HFFc6 (cell line): ENCODE data around the gene WNK2. TPM values are rescaled to one million over a fixed set of nuclear protein-coding genes. Genes with fewer than 3 reads are reported as not detected.

Source experiments
- DNase-seq: peaks from one replicate; pipeline ENCODE4 v3.0.0-alpha.2; 2018
- H3K27ac Mint-ChIP-seq: 2 replicates; pipeline ENCODE4 v1.8.0; 2020; ENCODE audit warnings: mild to moderate bottlenecking, mixed read lengths
- H3K27me3 Mint-ChIP-seq: 2 replicates; pipeline ENCODE4 v1.8.0; 2021; ENCODE audit warnings: mild to moderate bottlenecking, moderate library complexity, mixed read lengths; ENCODE audit not compliant: insufficient read depth
- H3K36me3 Mint-ChIP-seq: 2 replicates; pipeline ENCODE4 v1.8.0; 2021; ENCODE audit warnings: low read depth, mixed read lengths
- H3K4me1 Mint-ChIP-seq: 2 replicates; pipeline ENCODE4 v1.8.0; 2020; ENCODE audit warnings: low read depth, mixed read lengths
- H3K4me3 Mint-ChIP-seq: 2 replicates; pipeline ENCODE4 v1.8.0; 2020; ENCODE audit warnings: mild to moderate bottlenecking, moderate library complexity, mixed read lengths
- H3K9me3 Mint-ChIP-seq: 2 replicates; pipeline ENCODE4 v1.8.0; 2020; ENCODE audit warnings: mild to moderate bottlenecking, mixed read lengths
- total RNA-seq, 6 experiments: library from RNA; stranded (reverse); fragmentation: NEBNext Ultra II Directional; extraction: Animal tissue kit (Norgen Biotek cat#: 25700); gene quantifications; 2 replicates in 1 of 6; 3 replicates in 5 of 6; pipeline ENCODE4 v1.2.3, GENCODE V29; 2021
- TF ChIP-seq, protein P1 (sequence below): fragments of 200-600 bp; sonication (generic); IDR thresholded peaks from 2 replicates; pipeline ENCODE4 v1.5.0; 2021; ENCODE audit warnings: antibody characterized with exemption, mild to moderate bottlenecking

The WNK2 gene
- total RNA-seq, 6 experiments from 2014 or later, result not detected

DNA sequence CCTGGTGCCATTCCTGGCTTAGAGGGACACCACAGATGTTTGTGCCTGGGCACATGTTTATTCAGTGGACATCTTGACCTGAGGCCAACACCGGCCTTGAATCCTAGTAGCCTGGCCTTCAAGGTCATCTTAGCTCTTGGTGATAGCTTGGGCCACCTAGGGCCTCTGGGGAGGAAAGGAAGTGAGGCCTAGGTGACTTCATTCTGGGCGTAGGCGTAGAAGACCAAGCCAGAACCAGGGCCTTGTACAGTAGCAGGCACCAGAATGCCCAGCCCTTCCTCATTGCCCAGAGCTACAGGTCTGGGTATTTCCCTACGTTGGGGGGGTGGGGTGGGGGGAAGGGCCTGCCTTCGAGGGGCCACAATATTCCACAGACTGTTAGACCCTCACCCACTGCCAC lies 33.8 kb downstream of the WNK2 start:
- Mint-ChIP-seq H3K36me3 (peaks cover 6% of the 10 kb centered on the region), H3K27ac (no peak overlapping the region), H3K27me3 (0 out of 2 replicates have a peak, but pooled peaks cover 2% of the 10 kb centered on the region), H3K9me3 (peaks cover 12% of the 10 kb centered on the region), H3K4me3 (no peak overlapping the region), H3K4me1 (peaks cover under 1% of the 10 kb centered on the region; the same call in 1 of the 2 replicates)
- TF ChIP-seq, protein P1, sequence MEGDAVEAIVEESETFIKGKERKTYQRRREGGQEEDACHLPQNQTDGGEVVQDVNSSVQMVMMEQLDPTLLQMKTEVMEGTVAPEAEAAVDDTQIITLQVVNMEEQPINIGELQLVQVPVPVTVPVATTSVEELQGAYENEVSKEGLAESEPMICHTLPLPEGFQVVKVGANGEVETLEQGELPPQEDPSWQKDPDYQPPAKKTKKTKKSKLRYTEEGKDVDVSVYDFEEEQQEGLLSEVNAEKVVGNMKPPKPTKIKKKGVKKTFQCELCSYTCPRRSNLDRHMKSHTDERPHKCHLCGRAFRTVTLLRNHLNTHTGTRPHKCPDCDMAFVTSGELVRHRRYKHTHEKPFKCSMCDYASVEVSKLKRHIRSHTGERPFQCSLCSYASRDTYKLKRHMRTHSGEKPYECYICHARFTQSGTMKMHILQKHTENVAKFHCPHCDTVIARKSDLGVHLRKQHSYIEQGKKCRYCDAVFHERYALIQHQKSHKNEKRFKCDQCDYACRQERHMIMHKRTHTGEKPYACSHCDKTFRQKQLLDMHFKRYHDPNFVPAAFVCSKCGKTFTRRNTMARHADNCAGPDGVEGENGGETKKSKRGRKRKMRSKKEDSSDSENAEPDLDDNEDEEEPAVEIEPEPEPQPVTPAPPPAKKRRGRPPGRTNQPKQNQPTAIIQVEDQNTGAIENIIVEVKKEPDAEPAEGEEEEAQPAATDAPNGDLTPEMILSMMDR, result no peak
- DNase-seq, result no peak

DNA sequence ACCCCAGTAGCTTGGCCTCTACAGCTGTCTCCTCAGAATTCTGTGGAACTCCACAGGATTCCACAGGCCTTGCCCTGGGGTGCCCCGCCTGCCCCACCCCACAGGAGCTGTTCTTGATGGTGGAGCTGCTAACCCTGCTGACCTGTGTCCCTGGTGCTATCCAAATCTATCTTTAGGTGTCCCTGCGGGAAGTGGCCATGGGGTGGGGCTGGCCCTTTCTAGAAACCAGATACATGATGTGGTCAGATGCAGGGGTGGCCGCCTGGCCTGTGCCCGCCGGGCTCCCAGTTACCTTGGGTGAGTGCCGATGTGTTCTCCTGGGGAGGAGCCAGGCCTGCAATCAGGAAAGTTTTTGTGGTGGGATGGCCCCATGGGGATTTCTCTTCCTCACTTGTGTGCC lies 34.2 kb downstream of the WNK2 start:
- no peak for DNase-seq
- 0 out of 2 replicates have a peak, but pooled peaks cover 2% of the 10 kb centered on the region for H3K27me3 Mint-ChIP-seq
- H3K9me3 Mint-ChIP-seq, result peaks cover 12% of the 10 kb centered on the region
- H3K27ac Mint-ChIP-seq, result no peak overlapping the region
- TF ChIP-seq, protein P1, result no peak
- no peak overlapping the region for H3K4me3 Mint-ChIP-seq
- peaks cover 5% of the 10 kb centered on the region for H3K4me1 Mint-ChIP-seq
- H3K36me3 Mint-ChIP-seq, result peaks cover 6% of the 10 kb centered on the region

DNA sequence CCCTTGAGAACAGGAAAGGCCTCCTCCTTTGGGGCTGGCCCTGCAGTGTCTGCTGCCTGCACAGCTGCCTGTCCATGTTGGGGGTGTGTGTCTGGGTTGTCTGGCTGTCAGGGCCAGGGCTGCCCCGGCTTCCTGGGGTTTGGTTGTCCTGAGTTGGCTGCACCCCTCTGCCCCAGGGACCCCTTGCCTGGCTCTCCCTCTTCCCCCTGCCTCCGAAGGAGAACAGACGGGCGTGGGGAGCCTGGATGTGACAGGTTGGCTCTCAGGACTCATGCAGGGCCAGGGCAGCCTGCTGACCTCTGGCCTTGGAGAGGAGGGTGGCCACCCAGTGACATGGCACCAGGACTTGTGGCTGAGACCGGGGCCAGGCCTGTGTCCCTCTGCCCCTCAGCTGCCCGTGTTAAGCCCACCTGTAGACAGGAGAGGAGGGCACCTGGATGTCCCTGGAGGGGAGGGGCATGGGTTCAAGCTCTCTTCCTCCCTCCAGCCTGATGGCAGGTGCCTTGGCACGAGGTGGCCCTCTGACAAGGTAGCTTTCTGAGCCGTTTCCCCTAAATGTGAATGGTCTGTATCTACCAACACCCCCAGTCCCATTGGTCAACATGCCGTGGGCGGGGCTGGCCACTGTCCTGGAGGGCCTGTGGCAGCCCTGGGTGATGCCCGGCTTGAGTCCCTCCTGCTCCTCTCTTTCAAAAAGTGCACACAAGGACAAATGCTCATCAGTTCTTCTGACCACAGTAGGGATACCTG lies 34.9 kb downstream of the WNK2 start:
- H3K27me3 Mint-ChIP-seq, result 0 out of 2 replicates have a peak, but pooled peaks cover 2% of the 10 kb centered on the region
- no peak for DNase-seq
- TF ChIP-seq, protein P1, result no peak
- H3K4me3 Mint-ChIP-seq, result no peak overlapping the region
- H3K9me3 Mint-ChIP-seq, result peaks cover 12% of the 10 kb centered on the region
- peaks cover 6% of the 10 kb centered on the region for H3K36me3 Mint-ChIP-seq
- H3K4me1 Mint-ChIP-seq, result peaks cover 11% of the 10 kb centered on the region
- H3K27ac Mint-ChIP-seq, result no peak overlapping the region

DNA sequence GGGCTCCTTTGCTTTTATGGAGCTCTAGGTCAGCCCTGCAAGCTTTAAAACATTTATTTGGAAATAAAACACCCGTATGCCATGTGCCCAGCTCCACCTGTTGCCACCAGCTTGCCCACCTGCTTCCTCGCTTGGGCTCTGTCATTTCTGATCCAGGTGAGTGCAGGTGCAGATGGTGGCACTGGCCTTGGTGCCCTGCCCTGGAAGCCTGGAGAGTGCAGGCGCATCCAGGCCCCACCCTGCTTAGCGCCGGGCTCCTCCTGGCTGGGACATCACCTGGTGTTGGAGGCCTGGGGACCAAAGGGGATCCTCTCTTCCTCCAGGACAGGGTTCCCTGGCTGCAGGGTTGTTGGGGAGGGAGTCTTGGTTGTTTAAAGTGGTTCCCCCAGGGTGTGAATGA lies 35.8 kb downstream of the WNK2 start:
- no peak for DNase-seq
- H3K4me3 Mint-ChIP-seq, result no peak overlapping the region
- peaks cover 6% of the 10 kb centered on the region for H3K36me3 Mint-ChIP-seq
- no peak overlapping the region for H3K27ac Mint-ChIP-seq
- H3K9me3 Mint-ChIP-seq, result peaks cover 12% of the 10 kb centered on the region
- H3K4me1 Mint-ChIP-seq, result peaks cover 11% of the 10 kb centered on the region
- 0 out of 2 replicates have a peak, but pooled peaks cover 2% of the 10 kb centered on the region for H3K27me3 Mint-ChIP-seq
- TF ChIP-seq, protein P1, result no peak

DNA sequence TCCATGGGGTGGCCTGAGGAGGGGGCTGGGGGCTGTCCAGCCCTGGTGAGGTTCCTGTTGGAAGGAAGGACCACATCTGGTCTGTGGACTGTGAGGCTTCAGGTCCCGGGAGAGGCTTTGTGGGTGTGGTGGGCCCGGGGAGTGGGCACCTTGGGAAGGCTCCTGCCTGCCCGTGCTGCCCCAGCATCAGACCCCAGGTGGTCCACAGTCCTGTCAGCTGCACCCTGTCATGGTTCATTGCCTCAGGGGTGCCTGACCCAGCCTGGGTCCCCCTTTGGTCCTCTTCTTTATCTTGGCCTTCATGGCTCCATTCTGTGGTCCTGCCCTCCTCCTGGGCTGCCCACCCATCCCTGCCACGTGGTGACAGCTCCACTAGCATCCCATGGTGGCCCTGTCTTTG lies 36.7 kb downstream of the WNK2 start:
- H3K27me3 Mint-ChIP-seq, result 0 out of 2 replicates have a peak, but pooled peaks cover 2% of the 10 kb centered on the region
- H3K9me3 Mint-ChIP-seq, result peaks cover 7% of the 10 kb centered on the region
- DNase-seq, result no peak
- H3K4me3 Mint-ChIP-seq, result no peak overlapping the region
- peaks cover 11% of the 10 kb centered on the region for H3K4me1 Mint-ChIP-seq
- H3K36me3 Mint-ChIP-seq, result peaks cover 3% of the 10 kb centered on the region
- TF ChIP-seq, protein P1, result no peak
- H3K27ac Mint-ChIP-seq, result no peak overlapping the region
